Progenitor cell of endocrine pancreas (in vitro differentiated cells): ENCODE data around the gene DCAF4. TPM values are rescaled to one million over a fixed set of nuclear protein-coding genes. Genes with fewer than 3 reads are reported as not detected.
"Not testable (repeated sequence)": the region's sequence is repeated elsewhere in the genome, so short reads cannot be mapped to it uniquely, and the experiment has no call there.

Experiments
- DNase-seq: peaks from one replicate; pipeline ENCODE4 v3.0.0; 2021; ENCODE audit warnings: low spot score; ENCODE audit not compliant: unreplicated experiment
- H3K27ac Mint-ChIP-seq: 2 replicates; pipeline ENCODE4 v1.8.0; 2021; ENCODE audit warnings: mild to moderate bottlenecking, moderate library complexity, mixed read lengths
- H3K27me3 Mint-ChIP-seq: 2 replicates; pipeline ENCODE4 v1.8.0; 2021; ENCODE audit warnings: mixed read lengths
- H3K36me3 Mint-ChIP-seq: 2 replicates; pipeline ENCODE4 v1.8.0; 2022; ENCODE audit warnings: mixed read lengths; ENCODE audit not compliant: insufficient read depth
- H3K4me1 Mint-ChIP-seq: 2 replicates; pipeline ENCODE4 v1.8.0; 2021; ENCODE audit warnings: low read depth, mixed read lengths
- H3K4me3 Mint-ChIP-seq: 2 replicates; pipeline ENCODE4 v1.8.0; 2021; ENCODE audit warnings: low read depth, mild to moderate bottlenecking, moderate library complexity, mixed read lengths
- H3K9me3 Mint-ChIP-seq: 2 replicates; pipeline ENCODE4 v1.8.0; 2021; ENCODE audit warnings: low read depth, mixed read lengths
- CTCF ChIP-seq: fragments of 200-600 bp; sonication (generic); IDR thresholded peaks from one replicate; pipeline ENCODE4 v1.5.0; 2021; ENCODE audit warnings: antibody characterized with exemption, mild to moderate bottlenecking; ENCODE audit not compliant: unreplicated experiment
- total RNA-seq: library from RNA; stranded (reverse); gene quantifications from 2 replicates; pipeline ENCODE4 v1.2.1, GENCODE V29; 2021

DCAF4 gene
- total RNA-seq, 1 donor from 2014 or later = 18.6 TPM

GRCh38 chr14:72996916-72997315 lies 70.7 kb downstream of the DCAF4 start:
- TF ChIP-seq CTCF = no peak
- H3K4me3 Mint-ChIP-seq = no peak overlapping the region
- H3K27me3 Mint-ChIP-seq = no peaks in the 10 kb centered on the region
- no peak for DNase-seq
- H3K9me3 Mint-ChIP-seq = no peaks in the 10 kb centered on the region
- peaks cover 3% of the 10 kb centered on the region for H3K4me1 Mint-ChIP-seq
- H3K36me3 Mint-ChIP-seq = peaks cover 37% of the 10 kb centered on the region
- H3K27ac Mint-ChIP-seq = no peak overlapping the region

- Mint-ChIP-seq H3K9me3 (no peaks in the 10 kb centered on the region), H3K4me1 (peaks cover 3% of the 10 kb centered on the region), H3K4me3 (no peak overlapping the region), H3K27ac (no peak overlapping the region), H3K27me3 (no peaks in the 10 kb centered on the region), H3K36me3 (peaks cover 32% of the 10 kb centered on the region)
- no peak for TF ChIP-seq CTCF
- DNase-seq = no peak
Observed at GRCh38 chr14:72998252-72998903, 72.1 kb downstream of the DCAF4 start.

GRCh38 chr14:72999316-72999715 lies 73.1 kb downstream of the DCAF4 start:
- no peak overlapping the region for H3K27ac Mint-ChIP-seq
- no peak for TF ChIP-seq CTCF
- H3K27me3 Mint-ChIP-seq = no peaks in the 10 kb centered on the region

GRCh38 chr14:73000073-73000472 lies 73.8 kb downstream of the DCAF4 start:
- Mint-ChIP-seq H3K4me1 (peaks cover 3% of the 10 kb centered on the region), H3K27me3 (no peaks in the 10 kb centered on the region), H3K27ac (no peak overlapping the region), H3K4me3 (no peak overlapping the region), H3K9me3 (no peaks in the 10 kb centered on the region), H3K36me3 (peaks cover 30% of the 10 kb centered on the region)
- DNase-seq = no peak
- no peak for TF ChIP-seq CTCF

More at GRCh38 chr14:72999316-72999715, 73.1 kb downstream of the DCAF4 start:
- Mint-ChIP-seq H3K36me3 (peaks cover 34% of the 10 kb centered on the region), H3K4me1 (peaks cover 3% of the 10 kb centered on the region), H3K4me3 (no peak overlapping the region), H3K9me3 (no peaks in the 10 kb centered on the region)
- DNase-seq = no peak

GRCh38 chr14:73003681-73004080 lies 77.4 kb downstream of the DCAF4 start:
- no peak for TF ChIP-seq CTCF
- H3K36me3 Mint-ChIP-seq = peaks cover 13% of the 10 kb centered on the region
- DNase-seq = no peak
- no peaks in the 10 kb centered on the region for H3K27me3 Mint-ChIP-seq
- no peak overlapping the region for H3K4me3 Mint-ChIP-seq
- no peaks in the 10 kb centered on the region for H3K4me1 Mint-ChIP-seq
- H3K9me3 Mint-ChIP-seq = no peaks in the 10 kb centered on the region
- no peak overlapping the region for H3K27ac Mint-ChIP-seq

- not testable (repeated sequence) for H3K27ac Mint-ChIP-seq, H3K27me3 Mint-ChIP-seq, H3K4me1 Mint-ChIP-seq, H3K9me3 Mint-ChIP-seq, H3K36me3 Mint-ChIP-seq, H3K4me3 Mint-ChIP-seq, DNase-seq
Observed at GRCh38 chr14:73004641-73005040, 78.4 kb downstream of the DCAF4 start.
